Endothelial cell of umbilical vein (primary cell): ENCODE measurements around the gene FLT1.

Experiments used
- CTCF ChIP-seq, 2 donors: IDR thresholded peaks; 1 replicate in 1 of 2; 2 replicates in 1 of 2; pipeline ENCODE4 v1.5.1; 2011; ENCODE audit warnings: low read length in 2 of 2, mild to moderate bottlenecking in 2 of 2, moderate library complexity in 2 of 2, control low read depth in 1 of 2, inconsistent platforms in 1 of 2, low read depth in 1 of 2; ENCODE audit not compliant: insufficient read depth in 1 of 2; ENCODE audit errors: extremely low read depth in 1 of 2
- EZH2 ChIP-seq: IDR thresholded peaks from 2 replicates; pipeline ENCODE4 v1.6.1; 2012; ENCODE audit warnings: borderline replicate concordance, low read depth, mild to moderate bottlenecking, moderate library complexity, low read length, inconsistent platforms; ENCODE audit not compliant: severe bottlenecking
- GATA2 ChIP-seq: IDR thresholded peaks from 2 replicates; pipeline ENCODE4 v1.7.0; 2011; ENCODE audit warnings: low read depth, mild to moderate bottlenecking, moderate library complexity, mixed read lengths, low read length; ENCODE audit not compliant: insufficient read length, insufficient read depth
- JUN ChIP-seq: IDR thresholded peaks from 2 replicates; pipeline ENCODE4 v1.6.1; 2011; ENCODE audit warnings: borderline replicate concordance, low read depth; ENCODE audit not compliant: insufficient read length, insufficient read depth
- MYC ChIP-seq: IDR thresholded peaks from one replicate; pipeline ENCODE4 v1.6.1; 2011; ENCODE audit warnings: mild to moderate bottlenecking, low read depth, low read length
- POLR2A ChIP-seq: IDR thresholded peaks from 2 replicates; pipeline ENCODE4 v1.6.1; 2012; ENCODE audit warnings: low read depth, mild to moderate bottlenecking, control low read depth, low read length
- POLR2AphosphoS5 ChIP-seq: IDR thresholded peaks from 2 replicates; pipeline ENCODE4 v1.6.1; 2012; ENCODE audit warnings: low read depth, mild to moderate bottlenecking, control low read depth, low read length, moderate library complexity; ENCODE audit not compliant: insufficient read depth

- TF ChIP-seq CTCF (IDR thresholded peaks at IDR 0.05; ENCODE audit: extremely low read depth in 1 of 2, insufficient read depth in 1 of 2, low read depth in 1 of 2, low read length in 2 of 2) (no peak), POLR2A (no peak), JUN (no peak), EZH2 (no peak), POLR2AphosphoS5 (no peak), GATA2 (no peak), MYC (no peak)
Measured at GRCh38 chr13:28510066-28510465, 15.1 kb upstream of the FLT1 start.
